ENCODE measurements around the gene ACSM4. TPM values are rescaled to one million over a fixed set of nuclear protein-coding genes. Genes with fewer than 3 reads are reported as not detected.
"Not testable (repeated sequence)": the region's sequence is repeated elsewhere in the genome, so short reads cannot be mapped to it uniquely, and the experiment has no call there.

ACSM4 gene
- total RNA-seq, 3 donors from 2014 or later (not counting 1 experiment from before 2014, with no cell fraction given) = not detected

DNA sequence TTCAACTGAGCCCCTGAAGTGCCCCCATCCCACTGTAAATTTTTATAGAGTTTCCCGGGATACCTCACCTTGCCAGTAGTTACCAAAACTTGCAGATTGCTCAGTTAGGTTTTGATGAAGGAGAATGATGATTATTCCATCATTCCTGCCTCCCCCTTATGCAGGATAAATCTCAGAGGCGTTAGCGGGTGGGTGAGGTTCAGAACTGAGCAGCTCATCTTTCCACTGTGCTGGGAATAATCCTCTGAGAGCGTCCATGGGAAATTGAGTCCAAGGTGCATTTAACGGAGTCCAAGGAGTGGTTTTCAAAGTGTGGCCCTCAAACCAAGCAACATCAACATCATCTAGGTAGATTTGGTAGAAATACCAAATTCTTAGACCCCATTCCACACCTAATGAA is 18.7 kb downstream of the ACSM4 start:
- Histone ChIP-seq H3K36me3 (ENCODE audit: control insufficient read depth, insufficient read depth, low read length) (no peaks in the 10 kb centered on the region), H3K4me3 (ENCODE audit: low read length) (no peak overlapping the region), H3K9me3 (ENCODE audit: control insufficient read depth, insufficient read depth, low read length) (no peaks in the 10 kb centered on the region), H3K27ac (ENCODE audit: low read length) (no peak overlapping the region), H3K4me1 (ENCODE audit: control insufficient read depth, insufficient read depth, low read length) (no peaks in the 10 kb centered on the region), H3K27me3 (ENCODE audit: control insufficient read depth, insufficient read depth, low read length) (no peaks in the 10 kb centered on the region)
- Mint-ChIP-seq H3K27me3 (ENCODE audit: low read depth in 2 of 2) (peaks cover 2 to 4% of the 10 kb centered on the region in 2 donors), H3K36me3 (no peaks in the 10 kb centered on the region), H3K9me3 (no peaks in the 10 kb centered on the region), H3K27ac (no peak overlapping the region), H3K4me3 (no peak overlapping the region), H3K4me1 (no peaks in the 10 kb centered on the region)
- intact Hi-C loops (cut with micrococcal nuclease) = loop anchor here (5.0 kb wide), 1 partner anchor 65 kb away; no protein-coding TSS in a partner anchor
- ATAC-seq (no peak), DNase-seq (no peak)
- WGBS (ENCODE audit: insufficient coverage) = 91% methylated on average over 4 of the region's 5 CpGs
- TF ChIP-seq, protein P1, sequence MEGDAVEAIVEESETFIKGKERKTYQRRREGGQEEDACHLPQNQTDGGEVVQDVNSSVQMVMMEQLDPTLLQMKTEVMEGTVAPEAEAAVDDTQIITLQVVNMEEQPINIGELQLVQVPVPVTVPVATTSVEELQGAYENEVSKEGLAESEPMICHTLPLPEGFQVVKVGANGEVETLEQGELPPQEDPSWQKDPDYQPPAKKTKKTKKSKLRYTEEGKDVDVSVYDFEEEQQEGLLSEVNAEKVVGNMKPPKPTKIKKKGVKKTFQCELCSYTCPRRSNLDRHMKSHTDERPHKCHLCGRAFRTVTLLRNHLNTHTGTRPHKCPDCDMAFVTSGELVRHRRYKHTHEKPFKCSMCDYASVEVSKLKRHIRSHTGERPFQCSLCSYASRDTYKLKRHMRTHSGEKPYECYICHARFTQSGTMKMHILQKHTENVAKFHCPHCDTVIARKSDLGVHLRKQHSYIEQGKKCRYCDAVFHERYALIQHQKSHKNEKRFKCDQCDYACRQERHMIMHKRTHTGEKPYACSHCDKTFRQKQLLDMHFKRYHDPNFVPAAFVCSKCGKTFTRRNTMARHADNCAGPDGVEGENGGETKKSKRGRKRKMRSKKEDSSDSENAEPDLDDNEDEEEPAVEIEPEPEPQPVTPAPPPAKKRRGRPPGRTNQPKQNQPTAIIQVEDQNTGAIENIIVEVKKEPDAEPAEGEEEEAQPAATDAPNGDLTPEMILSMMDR (IDR thresholded peaks at IDR 0.05) = no peak

DNA sequence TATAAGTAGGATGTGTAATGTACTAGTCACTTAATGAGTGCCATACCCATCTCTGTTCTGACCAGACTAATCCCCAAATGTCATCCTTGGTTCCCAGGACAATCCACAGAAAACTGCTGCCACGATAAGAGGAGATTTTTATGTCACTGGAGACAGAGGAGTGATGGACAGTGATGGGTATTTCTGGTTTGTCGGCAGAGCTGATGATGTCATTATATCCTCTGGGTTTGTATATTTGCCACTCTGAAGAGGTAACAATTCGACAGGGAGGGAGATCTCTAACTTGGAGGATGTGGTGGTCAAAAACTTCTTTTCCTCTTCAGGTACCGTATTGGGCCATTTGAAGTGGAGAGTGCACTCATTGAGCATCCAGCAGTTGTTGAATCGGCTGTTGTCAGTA is 20.3 kb downstream of the ACSM4 start:
- Mint-ChIP-seq H3K27me3 (ENCODE audit: low read depth in 2 of 2) (peaks cover 2 to 13% of the 10 kb centered on the region in 2 donors), H3K9me3 (no peaks in the 10 kb centered on the region), H3K4me3 (no peak overlapping the region), H3K36me3 (no peaks in the 10 kb centered on the region), H3K27ac (no peak overlapping the region), H3K4me1 (no peaks in the 10 kb centered on the region)
- Histone ChIP-seq H3K4me1 (ENCODE audit: control insufficient read depth, insufficient read depth, low read length) (no peaks in the 10 kb centered on the region), H3K27ac (ENCODE audit: low read length) (no peak overlapping the region), H3K27me3 (ENCODE audit: control insufficient read depth, insufficient read depth, low read length) (no peaks in the 10 kb centered on the region), H3K9me3 (ENCODE audit: control insufficient read depth, insufficient read depth, low read length) (no peaks in the 10 kb centered on the region), H3K4me3 (ENCODE audit: low read length) (no peak overlapping the region), H3K36me3 (ENCODE audit: control insufficient read depth, insufficient read depth, low read length) (no peaks in the 10 kb centered on the region)
- no peak for ATAC-seq
- TF ChIP-seq, protein P1 (IDR thresholded peaks at IDR 0.05) = no peak
- intact Hi-C loops (cut with micrococcal nuclease) = loop anchor here (5.0 kb wide), 1 partner anchor 63 kb away; no protein-coding TSS in a partner anchor
- 86% methylated on average over 4 of the region's 5 CpGs for WGBS (ENCODE audit: insufficient coverage)
- no peak for DNase-seq

DNA sequence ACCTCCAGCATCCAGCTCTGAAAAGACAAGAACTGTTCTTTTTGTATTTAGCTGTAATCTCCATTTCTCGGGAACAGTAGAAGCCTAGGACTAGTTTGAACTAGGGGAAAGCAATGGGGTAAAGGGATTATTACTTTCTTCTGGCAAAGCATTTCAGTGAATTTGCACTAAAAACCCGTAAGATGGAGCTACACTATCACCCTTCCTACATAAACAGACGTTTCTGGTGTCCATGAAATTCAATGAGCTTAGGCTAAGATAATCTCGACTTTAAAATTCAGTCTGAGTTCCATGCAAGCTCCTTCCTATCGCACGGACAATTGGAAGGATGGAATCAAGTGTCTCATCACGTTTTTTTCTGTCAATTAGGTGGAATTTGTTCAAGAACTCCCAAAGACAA is 24.0 kb downstream of the ACSM4 start:
- no peak overlapping the region for H3K4me3 Mint-ChIP-seq
- Histone ChIP-seq H3K4me1 (ENCODE audit: control insufficient read depth, insufficient read depth, low read length) (no peaks in the 10 kb centered on the region), H3K9me3 (ENCODE audit: control insufficient read depth, insufficient read depth, low read length) (no peaks in the 10 kb centered on the region), H3K27me3 (ENCODE audit: control insufficient read depth, insufficient read depth, low read length) (no peaks in the 10 kb centered on the region), H3K4me3 (ENCODE audit: low read length) (no peak overlapping the region), H3K36me3 (ENCODE audit: control insufficient read depth, insufficient read depth, low read length) (no peaks in the 10 kb centered on the region), H3K27ac (ENCODE audit: low read length) (no peak overlapping the region)
- no peaks in the 10 kb centered on the region for H3K9me3 Mint-ChIP-seq
- no peaks in the 10 kb centered on the region for H3K36me3 Mint-ChIP-seq
- TF ChIP-seq, protein P1 (IDR thresholded peaks at IDR 0.05) = no peak
- intact Hi-C loops (cut with micrococcal nuclease) = no loop called here
- no peak for ATAC-seq
- H3K4me1 Mint-ChIP-seq = no peaks in the 10 kb centered on the region
- no peak overlapping the region for H3K27ac Mint-ChIP-seq
- DNase-seq = no peak
- WGBS (ENCODE audit: insufficient coverage) = 72% methylated on average over 7 of the region's 7 CpGs
- peaks cover 2 to 26% of the 10 kb centered on the region in 2 donors for H3K27me3 Mint-ChIP-seq (ENCODE audit: low read depth in 2 of 2)

DNA sequence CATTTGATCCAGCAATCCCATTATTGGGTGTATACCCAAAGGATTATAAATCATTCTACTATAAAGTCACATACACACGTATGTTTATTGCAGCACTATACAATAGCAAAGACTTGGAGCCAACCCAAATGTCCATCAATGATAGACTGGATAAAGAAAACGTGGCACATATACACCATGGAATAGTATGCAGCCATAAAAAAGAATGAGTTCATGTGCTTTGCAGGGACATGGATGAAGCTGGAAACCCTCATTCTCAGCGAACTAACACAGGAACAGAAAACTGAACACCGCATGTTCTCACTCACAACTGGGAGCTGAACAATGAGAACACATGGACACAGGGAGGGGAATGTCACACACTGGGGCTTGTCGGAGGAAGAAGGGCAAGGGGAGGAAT is 33.9 kb downstream of the ACSM4 start:
- H3K4me1 ChIP-seq (ENCODE audit: control insufficient read depth, insufficient read depth, low read length); H3K4me3 Mint-ChIP-seq; ATAC-seq; intact Hi-C loops (cut with micrococcal nuclease); H3K27ac ChIP-seq (ENCODE audit: low read length); H3K36me3 ChIP-seq (ENCODE audit: control insufficient read depth, insufficient read depth, low read length); H3K9me3 ChIP-seq (ENCODE audit: control insufficient read depth, insufficient read depth, low read length); H3K27me3 ChIP-seq (ENCODE audit: control insufficient read depth, insufficient read depth, low read length); H3K36me3 Mint-ChIP-seq; H3K4me3 ChIP-seq (ENCODE audit: low read length); H3K27me3 Mint-ChIP-seq (ENCODE audit: low read depth in 2 of 2); H3K9me3 Mint-ChIP-seq; H3K27ac Mint-ChIP-seq; DNase-seq: not testable (repeated sequence)
- WGBS (ENCODE audit: insufficient coverage) = 92% methylated on average over 5 of the region's 5 CpGs
- H3K4me1 Mint-ChIP-seq = peaks cover 0 to 10% of the 10 kb centered on the region in 2 donors

Measured in natural killer cell (primary cell).